ENCODE data around the gene LDLRAP1.

GRCh38 chr1:25566176-25566729, 22.8 kb downstream of the LDLRAP1 start:
- no peak for TF ChIP-seq POLR2A (IDR thresholded peaks at IDR 0.05)
- TF ChIP-seq CTCF (IDR thresholded peaks at IDR 0.05): no peak

Measured in thyroid gland (tissue), 4 donors.